Astrocyte (in vitro differentiated cells and primary cell): Measurements from ENCODE around the gene ARVCF. TPM values are rescaled to one million over a fixed set of nuclear protein-coding genes. Genes with fewer than 3 reads are reported as not detected.

Source experiments
- DNase-seq: peaks from one replicate; pipeline ENCODE4 v3.0.0-alpha.2; 2010; ENCODE audit warnings: low read depth
- FAIRE-seq: peaks from 2 replicates; lab custom pipeline; 2011; peaks lifted over from hg19 to GRCh38; lab: Jason Lieb, UNC
- H2AFZ ChIP-seq: 2 replicates; pipeline ENCODE4 v1.6.0; 2012; ENCODE audit warnings: low read depth, low read length, inconsistent platforms
- H3K27ac ChIP-seq: 2 replicates; pipeline ENCODE4 v1.5.1; 2011; ENCODE audit warnings: low read depth, low read length, inconsistent platforms
- H3K27me3 ChIP-seq: 2 replicates; pipeline ENCODE4 v1.6.0; 2011; ENCODE audit warnings: low read length, inconsistent platforms; ENCODE audit not compliant: insufficient read depth
- H3K36me3 ChIP-seq: 2 replicates; pipeline ENCODE4 v1.5.1; 2011; ENCODE audit warnings: low read length, inconsistent platforms; ENCODE audit not compliant: insufficient read depth
- H3K4me1 ChIP-seq: 2 replicates; pipeline ENCODE4 v1.5.1; 2011; ENCODE audit warnings: low read length, inconsistent platforms; ENCODE audit not compliant: insufficient read depth
- H3K4me2 ChIP-seq: 2 replicates; pipeline ENCODE4 v1.6.0; 2012; ENCODE audit warnings: low read length, inconsistent platforms
- H3K4me3 ChIP-seq: 2 replicates; pipeline ENCODE4 v1.5.1; 2011; ENCODE audit warnings: low read depth, mild to moderate bottlenecking, low read length, inconsistent platforms; ENCODE audit not compliant: insufficient read depth
- H3K79me2 ChIP-seq: 2 replicates; pipeline ENCODE4 v1.6.0; 2012; ENCODE audit warnings: mild to moderate bottlenecking, low read length, inconsistent platforms; ENCODE audit not compliant: insufficient read depth
- H3K9ac ChIP-seq: 2 replicates; pipeline ENCODE4 v1.6.0; 2012; ENCODE audit warnings: mild to moderate bottlenecking, low read length, inconsistent platforms
- H3K9me3 ChIP-seq: 2 replicates; pipeline ENCODE4 v1.5.1; 2012; ENCODE audit warnings: low read depth, mild to moderate bottlenecking, low read length, inconsistent platforms; ENCODE audit not compliant: insufficient read depth
- H4K20me1 ChIP-seq: 2 replicates; pipeline ENCODE4 v1.6.0; 2012; ENCODE audit warnings: low read length, inconsistent platforms; ENCODE audit not compliant: insufficient read depth
- H3K27ac Mint-ChIP-seq: one replicate; pipeline ENCODE4 v1.8.0; 2021; ENCODE audit warnings: mild to moderate bottlenecking, mixed read lengths; ENCODE audit not compliant: unreplicated experiment
- H3K27me3 Mint-ChIP-seq: one replicate; pipeline ENCODE4 v1.8.0; 2021; ENCODE audit warnings: low read depth, mixed read lengths; ENCODE audit not compliant: unreplicated experiment
- H3K36me3 Mint-ChIP-seq: one replicate; pipeline ENCODE4 v1.8.0; 2021; ENCODE audit warnings: low read depth, mixed read lengths; ENCODE audit not compliant: unreplicated experiment
- H3K4me1 Mint-ChIP-seq: one replicate; pipeline ENCODE4 v1.8.0; 2021; ENCODE audit warnings: low read depth, mixed read lengths; ENCODE audit not compliant: unreplicated experiment
- H3K4me3 Mint-ChIP-seq: one replicate; pipeline ENCODE4 v1.8.0; 2021; ENCODE audit warnings: mild to moderate bottlenecking, moderate library complexity, mixed read lengths; ENCODE audit not compliant: unreplicated experiment
- H3K9me3 Mint-ChIP-seq: one replicate; pipeline ENCODE4 v1.8.0; 2021; ENCODE audit warnings: mild to moderate bottlenecking, mixed read lengths; ENCODE audit not compliant: unreplicated experiment
- EZH2 ChIP-seq: IDR thresholded peaks from 2 replicates; pipeline ENCODE4 v1.6.1; 2012; ENCODE audit warnings: mild to moderate bottlenecking, low read length, inconsistent platforms; ENCODE audit not compliant: insufficient read depth
- total RNA-seq: library from RNA; stranded (reverse); gene quantifications from 2 replicates; pipeline ENCODE4 v1.2.1, GENCODE V29; 2021
- TF ChIP-seq, protein P1 (sequence below): IDR thresholded peaks from 2 replicates; pipeline ENCODE4 v1.5.1; 2011; ENCODE audit warnings: low read depth, mild to moderate bottlenecking, inconsistent platforms, low read length, moderate library complexity; ENCODE audit not compliant: insufficient read depth

ARVCF gene
- total RNA-seq, 1 donor from 2014 or later, result 17.9 TPM

DNA sequence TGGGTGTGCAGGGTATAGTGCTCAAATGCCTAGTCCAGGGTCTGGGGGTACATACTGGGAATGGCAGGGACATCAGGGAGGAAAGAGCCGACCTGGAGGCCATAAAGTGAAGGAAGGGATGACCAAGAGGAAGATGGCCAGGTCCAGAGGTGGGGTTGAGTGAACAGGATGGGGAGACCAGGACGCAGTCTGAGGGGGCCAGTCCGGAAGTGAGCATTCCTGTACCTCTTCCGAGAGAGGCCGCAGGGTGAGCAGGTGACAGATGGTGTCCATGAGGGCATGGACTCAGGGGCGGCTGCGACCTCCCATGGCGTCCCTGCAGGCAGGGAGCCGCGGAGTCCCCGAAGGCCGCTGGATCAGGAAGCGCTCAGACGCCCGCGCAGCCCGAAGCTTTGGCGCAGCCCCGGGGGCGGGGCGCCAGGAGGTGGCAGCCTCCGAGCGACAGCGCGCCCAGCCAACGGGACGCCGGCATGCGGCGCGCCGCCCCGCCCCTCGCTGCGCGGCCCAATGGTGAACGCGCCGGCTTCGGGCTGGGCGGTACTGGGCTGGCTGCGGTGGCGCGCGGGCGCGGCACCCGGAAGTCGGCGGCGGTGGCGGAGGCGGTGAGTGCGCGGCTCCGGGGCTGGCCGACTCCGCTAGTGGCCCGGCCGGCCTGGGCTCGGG, 4.0 kb upstream of the ARVCF start, which contains the start of gene TANGO2:
Gene TANGO2, plus strand, starts transcription at position 578 of the 663 bp plus-strand sequence. CDS start 15,689 bp downstream, outside the sequence.
- Mint-ChIP-seq H3K36me3 (peaks cover 2% of the 10 kb centered on the region), H3K27me3 (peaks cover 31% of the 10 kb centered on the region), H3K9me3 (no peaks in the 10 kb centered on the region), H3K4me3 (peak within 1 kb of the TSS; percentile 91), H3K4me1 (peaks cover 2% of the 10 kb centered on the region), H3K27ac (peak within 1 kb of the TSS; percentile 81)
- Histone ChIP-seq H2AFZ (peak within 1 kb of the TSS; percentile 95), H3K9me3 (no peaks in the 10 kb centered on the region), H3K4me1 (peaks cover 20% of the 10 kb centered on the region), H4K20me1 (peaks cover 38% of the 10 kb centered on the region), H3K9ac (peak within 1 kb of the TSS; percentile 91), H3K4me2 (peak within 1 kb of the TSS; percentile 93), H3K4me3 (peak within 1 kb of the TSS; percentile 85), H3K27ac (peak within 1 kb of the TSS; percentile 61), H3K36me3 (no peaks in the 10 kb centered on the region), H3K79me2 (peaks cover 33% of the 10 kb centered on the region), H3K27me3 (peaks cover 7% of the 10 kb centered on the region)
- no peak for FAIRE-seq
- peak; percentile 73 for DNase-seq
- TF ChIP-seq EZH2, result no peak
- TF ChIP-seq, protein P1, sequence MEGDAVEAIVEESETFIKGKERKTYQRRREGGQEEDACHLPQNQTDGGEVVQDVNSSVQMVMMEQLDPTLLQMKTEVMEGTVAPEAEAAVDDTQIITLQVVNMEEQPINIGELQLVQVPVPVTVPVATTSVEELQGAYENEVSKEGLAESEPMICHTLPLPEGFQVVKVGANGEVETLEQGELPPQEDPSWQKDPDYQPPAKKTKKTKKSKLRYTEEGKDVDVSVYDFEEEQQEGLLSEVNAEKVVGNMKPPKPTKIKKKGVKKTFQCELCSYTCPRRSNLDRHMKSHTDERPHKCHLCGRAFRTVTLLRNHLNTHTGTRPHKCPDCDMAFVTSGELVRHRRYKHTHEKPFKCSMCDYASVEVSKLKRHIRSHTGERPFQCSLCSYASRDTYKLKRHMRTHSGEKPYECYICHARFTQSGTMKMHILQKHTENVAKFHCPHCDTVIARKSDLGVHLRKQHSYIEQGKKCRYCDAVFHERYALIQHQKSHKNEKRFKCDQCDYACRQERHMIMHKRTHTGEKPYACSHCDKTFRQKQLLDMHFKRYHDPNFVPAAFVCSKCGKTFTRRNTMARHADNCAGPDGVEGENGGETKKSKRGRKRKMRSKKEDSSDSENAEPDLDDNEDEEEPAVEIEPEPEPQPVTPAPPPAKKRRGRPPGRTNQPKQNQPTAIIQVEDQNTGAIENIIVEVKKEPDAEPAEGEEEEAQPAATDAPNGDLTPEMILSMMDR, result no peak

DNA sequence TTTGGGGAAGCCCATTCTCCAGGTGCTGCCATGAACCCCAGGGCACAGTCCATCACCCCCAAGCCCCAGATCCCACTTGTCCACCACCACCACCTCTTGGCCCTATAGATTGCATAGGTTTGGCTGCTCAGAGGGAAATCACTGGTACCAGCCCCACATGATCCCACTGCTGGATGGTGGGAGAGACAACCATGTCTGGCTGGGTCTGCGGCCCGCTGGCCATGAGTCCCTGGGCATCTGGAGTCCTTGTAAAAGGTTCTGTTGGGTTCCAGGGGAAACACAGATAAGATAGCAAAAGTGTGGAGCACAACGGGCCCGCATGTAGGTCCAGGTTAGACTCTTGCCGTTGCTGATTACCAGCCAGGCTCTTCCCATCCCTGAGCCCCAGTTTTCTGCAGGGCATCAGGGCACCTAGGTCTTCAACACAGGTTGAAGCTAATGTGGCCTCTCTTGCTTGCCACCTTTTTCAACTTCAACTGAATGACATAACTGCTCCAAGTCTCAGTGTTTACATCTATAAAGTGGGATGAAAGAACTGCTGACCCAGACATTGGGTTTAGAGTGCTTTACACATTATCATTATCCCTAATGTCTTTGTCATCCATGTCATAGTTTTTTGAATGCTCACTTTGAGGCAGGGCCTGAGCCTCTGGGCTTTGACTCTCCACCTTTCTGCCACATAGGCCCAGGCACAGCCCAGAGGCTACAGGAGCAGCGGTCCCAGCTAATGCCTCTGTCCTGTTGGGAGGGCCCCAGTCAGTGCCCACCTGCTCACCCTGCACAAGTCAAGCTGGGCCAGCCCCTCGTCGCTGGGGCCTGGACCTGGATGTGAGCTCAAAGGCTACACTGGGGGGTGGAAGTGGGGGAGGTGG, 3.3 kb upstream of the ARVCF start:
- Histone ChIP-seq H3K9ac (no peak overlapping the region), H3K4me3 (no peak overlapping the region), H3K27ac (no peak overlapping the region), H2AFZ (no peak overlapping the region), H3K36me3 (no peaks in the 10 kb centered on the region), H4K20me1 (peaks cover 35% of the 10 kb centered on the region), H3K4me1 (peaks cover 20% of the 10 kb centered on the region), H3K79me2 (peaks cover 27% of the 10 kb centered on the region), H3K27me3 (peaks cover 12% of the 10 kb centered on the region), H3K9me3 (no peaks in the 10 kb centered on the region), H3K4me2 (peak overlapping the region; percentile 93)
- TF ChIP-seq, protein P1, result no peak
- no peak for TF ChIP-seq EZH2
- Mint-ChIP-seq H3K4me3 (peak overlapping the region; percentile 83), H3K27ac (no peak overlapping the region), H3K9me3 (no peaks in the 10 kb centered on the region), H3K4me1 (peaks cover 2% of the 10 kb centered on the region), H3K27me3 (peaks cover 35% of the 10 kb centered on the region), H3K36me3 (no peaks in the 10 kb centered on the region)
- no peak for DNase-seq
- FAIRE-seq, result no peak
